Hematopoietic multipotent progenitor cell treated with erythropoietin and hydrocortisone succinate and interleukin-3 and kit ligand, for 17 days (in vitro differentiated cells): Measurements from ENCODE around the gene SRP68.
"Not testable (repeated sequence)": the region's sequence is repeated elsewhere in the genome, so short reads cannot be mapped to it uniquely, and the experiment has no call there.

ENCODE experiments used
- DNase-seq: peaks from one replicate; pipeline ENCODE4 v3.0.0-alpha.2; 2015; ENCODE audit warnings: low spot score

SRP68 gene

DNA sequence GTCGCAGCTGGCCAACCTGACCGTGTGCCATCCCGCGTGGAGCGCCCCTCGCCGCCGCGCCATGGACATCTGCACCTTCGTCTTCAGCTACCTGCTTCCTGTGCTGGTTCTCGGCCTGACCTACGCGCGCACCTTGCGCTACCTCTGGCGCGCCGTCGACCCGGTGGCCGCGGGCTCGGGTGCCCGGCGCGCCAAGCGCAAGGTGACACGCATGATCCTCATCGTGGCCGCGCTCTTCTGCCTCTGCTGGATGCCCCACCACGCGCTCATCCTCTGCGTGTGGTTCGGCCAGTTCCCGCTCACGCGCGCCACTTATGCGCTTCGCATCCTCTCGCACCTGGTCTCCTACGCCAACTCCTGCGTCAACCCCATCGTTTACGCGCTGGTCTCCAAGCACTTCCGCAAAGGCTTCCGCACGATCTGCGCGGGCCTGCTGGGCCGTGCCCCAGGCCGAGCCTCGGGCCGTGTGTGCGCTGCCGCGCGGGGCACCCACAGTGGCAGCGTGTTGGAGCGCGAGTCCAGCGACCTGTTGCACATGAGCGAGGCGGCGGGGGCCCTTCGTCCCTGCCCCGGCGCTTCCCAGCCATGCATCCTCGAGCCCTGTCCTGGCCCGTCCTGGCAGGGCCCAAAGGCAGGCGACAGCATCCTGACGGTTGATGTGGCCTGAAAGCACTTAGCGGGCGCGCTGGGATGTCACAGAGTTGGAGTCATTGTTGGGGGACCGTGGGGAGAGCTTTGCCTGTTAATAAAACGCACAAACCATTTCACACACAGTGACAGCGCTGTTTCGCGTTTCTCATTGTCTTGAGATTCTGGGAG, 4.7 kb upstream of the SRP68 start:
- no peak for DNase-seq

DNA sequence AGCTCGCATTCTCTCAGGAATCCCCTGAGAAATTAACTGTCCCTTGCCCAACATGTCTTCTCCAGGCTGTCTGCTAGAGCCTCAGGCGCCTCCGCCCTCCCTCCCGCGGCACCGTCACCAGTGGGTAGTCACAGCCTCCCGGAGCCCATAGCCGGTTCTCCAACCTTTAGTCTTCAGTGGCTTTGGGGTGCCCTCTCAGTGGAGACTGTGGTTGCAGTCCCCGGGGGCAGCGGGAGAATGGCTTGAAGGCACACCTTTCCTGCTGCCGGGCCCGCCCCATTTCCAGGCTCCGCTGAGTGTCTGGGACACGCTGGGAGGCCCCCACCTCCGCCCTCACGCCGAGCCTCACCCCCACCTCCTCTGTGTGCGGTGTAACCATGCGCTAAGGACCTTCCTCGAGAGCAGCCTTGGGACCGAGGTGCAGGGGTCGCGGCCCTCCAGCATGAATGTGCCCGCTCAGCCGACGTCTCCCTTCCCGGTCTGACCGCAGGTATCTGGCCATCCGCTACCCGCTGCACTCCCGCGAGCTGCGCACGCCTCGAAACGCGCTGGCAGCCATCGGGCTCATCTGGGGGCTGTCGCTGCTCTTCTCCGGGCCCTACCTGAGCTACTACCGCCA, 3.9 kb upstream of the SRP68 start:
- DNase-seq, result no peak

DNA sequence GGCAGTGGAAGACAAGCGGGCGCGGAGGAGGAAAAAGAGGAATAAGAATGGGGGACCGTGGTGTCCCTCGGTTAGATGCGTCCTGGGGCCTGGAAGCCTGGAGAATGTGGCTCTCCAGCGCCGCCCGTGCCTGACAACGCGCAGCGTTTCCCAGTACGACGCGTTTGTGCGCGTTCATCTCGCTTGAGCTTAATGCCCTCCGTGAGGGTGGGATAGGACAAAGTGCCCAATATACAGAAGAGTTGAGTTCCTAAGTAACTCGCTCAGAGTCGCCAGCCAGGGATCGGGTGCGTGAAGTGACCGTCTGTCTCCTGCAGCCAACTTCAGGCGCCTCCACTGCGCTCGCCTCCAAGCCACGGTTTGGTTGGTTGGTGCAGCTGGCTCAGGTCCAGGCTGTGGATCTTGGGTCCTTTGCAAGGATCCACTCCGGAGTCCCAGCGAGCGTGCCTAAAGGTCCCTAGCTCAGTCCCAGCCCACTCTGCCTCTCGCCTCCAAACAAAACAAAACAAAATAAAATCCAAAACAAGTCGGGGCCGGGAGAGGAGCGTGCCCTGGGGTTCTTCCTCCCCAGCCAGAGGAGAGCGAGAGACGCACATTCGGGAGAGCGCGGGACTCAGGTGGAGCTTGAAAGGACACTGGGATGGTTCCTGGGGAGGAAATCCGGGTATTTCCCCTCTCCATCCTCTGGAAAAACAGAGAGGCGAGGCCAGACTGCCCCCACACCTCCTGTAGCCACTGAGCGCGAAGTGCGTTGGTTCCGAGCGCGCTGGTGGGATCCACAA, 3.2 kb upstream of the SRP68 start:
- no peak for DNase-seq

DNA sequence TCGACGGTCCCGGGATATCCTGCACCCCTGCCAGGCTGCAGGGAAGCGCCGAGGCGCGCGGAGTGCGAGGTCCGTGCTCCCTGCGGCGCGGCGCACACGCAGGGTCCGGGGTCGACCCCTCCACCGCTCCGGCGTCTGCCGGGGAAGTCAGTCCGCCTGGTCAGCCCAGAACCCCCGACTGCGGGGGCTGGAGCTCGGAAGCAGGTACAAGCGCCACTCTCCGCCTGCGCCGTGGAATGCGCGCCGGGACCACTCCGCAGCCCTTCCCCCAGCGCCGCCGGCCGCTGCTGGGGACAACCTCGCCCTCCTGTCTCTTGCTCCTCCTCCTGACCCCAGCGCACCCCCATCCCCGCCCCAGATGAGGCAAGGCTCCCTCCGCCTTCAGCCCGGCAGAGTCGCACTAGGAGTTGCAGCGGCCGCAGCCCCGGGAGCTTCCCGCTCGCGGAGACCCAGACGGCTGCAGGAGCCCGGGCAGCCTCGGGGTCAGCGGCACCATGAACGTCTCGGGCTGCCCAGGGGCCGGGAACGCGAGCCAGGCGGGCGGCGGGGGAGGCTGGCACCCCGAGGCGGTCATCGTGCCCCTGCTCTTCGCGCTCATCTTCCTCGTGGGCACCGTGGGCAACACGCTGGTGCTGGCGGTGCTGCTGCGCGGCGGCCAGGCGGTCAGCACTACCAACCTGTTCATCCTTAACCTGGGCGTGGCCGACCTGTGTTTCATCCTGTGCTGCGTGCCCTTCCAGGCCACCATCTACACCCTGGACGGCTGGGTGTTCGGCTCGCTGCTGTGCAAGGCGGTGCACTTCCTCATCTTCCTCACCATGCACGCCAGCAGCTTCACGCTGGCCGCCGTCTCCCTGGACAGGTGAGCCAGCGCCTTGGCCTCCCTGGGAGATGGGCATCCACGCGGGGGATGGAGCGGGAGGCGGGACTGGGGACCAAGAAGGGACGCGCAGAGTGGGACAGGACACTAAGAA, 2.4 kb upstream of the SRP68 start, which contains the start of gene GALR2:
TSS of gene GALR2 (plus strand) at position 392 of the 974 bp plus-strand sequence. CDS start at position 495, 103 bp downstream.
- DNase-seq, result no peak

DNA sequence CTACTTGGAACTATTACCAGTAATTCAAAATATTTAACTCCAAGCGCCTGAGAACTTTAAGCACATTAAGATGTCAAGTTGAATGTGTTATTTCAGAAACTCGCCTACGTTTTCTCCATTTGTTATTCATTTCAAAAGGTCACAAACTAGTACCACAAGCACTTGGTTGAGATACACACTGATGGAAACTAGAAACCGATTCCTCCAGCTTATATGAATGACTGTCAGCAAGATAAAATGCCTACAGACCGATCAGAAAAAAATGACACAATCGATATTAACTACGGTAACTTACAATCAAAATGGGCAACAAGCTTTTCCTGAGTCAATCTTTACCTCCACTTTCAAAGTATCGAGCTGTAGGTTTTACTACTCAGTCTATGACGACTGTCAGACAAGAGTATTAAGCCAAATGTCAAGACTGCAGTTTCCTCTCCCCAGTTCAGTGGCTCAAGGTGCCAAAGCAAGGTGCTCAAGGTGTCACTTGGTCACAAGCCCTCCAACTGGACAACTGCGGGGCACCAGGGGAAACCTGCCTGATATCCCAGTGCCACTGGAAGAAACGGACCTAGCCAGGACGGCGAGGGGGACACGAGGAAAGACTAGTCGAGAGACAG, 678 bp downstream of the SRP68 start:
- DNase-seq, result peak; percentile 36

DNA sequence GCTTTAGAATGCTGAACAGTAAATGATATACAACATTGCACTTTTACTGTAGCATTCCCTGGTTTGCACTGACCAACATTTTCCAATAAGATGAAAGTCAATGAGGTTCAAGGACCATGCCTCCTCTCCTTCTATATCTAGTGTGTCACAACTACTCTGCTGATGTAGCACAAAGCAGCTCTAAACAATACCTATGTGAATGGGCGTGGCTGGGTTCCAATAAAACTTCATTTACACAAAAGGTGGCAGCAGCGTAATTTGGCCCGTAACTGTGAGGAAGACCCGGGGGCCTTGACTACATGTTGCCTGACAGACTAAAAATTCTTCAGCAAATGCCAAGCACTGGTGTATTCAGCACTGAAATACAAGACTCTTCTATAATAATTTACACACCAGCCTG, 6.5 kb downstream of the SRP68 start:
- no peak for DNase-seq

DNA sequence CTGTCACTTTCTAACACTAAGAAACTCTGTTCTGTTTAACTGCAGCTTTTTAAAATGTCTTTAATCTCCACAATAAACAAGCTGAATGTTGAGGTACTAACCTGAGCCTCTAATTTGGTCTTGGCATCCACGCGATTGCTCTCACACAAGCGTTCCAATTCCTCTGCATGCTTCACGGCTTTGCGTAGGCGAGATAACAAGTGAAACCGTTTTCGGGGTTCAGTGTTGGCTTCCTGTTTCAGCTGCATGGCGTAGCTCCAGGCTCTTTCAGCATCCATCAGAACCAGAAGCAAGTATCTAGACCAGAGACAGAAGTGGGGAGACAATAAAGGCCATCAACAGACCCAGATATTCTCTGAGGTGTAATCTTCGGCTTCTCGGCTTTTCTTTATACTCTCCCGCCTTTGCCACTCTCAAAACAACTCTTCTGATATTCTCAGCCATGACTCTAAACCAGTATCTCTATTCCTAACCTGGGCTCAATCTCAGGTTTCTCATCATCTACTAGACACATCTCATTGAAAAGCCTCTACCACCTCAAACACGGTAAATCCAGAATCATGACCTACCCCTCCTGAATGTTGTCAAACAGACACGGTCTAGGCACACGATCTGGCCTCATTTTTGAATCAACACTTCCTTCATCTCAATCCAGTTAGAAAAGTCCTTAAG, 8.3 kb downstream of the SRP68 start:
- DNase-seq, result no peak

DNA sequence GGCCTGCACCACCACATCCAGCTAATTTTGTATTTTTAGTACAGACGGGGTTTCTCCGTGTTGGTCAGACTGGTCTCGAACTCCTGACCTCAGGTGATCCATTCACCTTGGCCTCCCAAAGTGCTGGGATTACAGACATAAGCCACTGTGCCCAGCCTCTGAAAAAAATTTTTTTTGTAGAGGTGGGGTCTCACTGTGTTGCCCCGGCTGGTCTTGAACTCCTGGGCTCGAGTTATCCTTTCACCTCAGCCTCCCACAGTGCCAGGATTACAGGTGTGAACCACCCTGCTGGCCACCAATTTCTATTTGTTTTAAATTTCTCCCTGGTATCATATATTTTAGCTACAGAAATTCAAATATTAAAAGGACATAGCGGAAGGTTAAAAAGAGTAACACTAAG, 14.1 kb downstream of the SRP68 start:
- DNase-seq, result not testable (repeated sequence)

DNA sequence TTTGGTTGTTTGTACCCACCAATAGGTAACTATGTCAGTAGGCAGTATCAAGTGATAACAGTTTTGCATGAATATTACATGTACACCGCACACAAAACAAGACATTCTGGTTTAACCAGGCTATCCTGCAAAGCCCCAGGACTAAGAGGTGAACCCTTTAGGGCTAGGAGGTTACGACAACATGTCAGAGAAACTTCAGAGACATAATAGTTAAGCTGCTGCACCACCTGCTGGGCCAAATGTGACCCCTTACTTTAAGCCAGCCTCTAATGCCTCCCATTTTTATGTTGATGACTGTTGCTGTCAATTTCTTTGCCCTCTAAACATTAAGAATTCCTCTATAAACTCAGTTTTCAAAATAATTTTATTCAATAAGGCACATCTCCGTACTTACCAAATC, 15.4 kb downstream of the SRP68 start:
- peak; percentile 63 for DNase-seq

DNA sequence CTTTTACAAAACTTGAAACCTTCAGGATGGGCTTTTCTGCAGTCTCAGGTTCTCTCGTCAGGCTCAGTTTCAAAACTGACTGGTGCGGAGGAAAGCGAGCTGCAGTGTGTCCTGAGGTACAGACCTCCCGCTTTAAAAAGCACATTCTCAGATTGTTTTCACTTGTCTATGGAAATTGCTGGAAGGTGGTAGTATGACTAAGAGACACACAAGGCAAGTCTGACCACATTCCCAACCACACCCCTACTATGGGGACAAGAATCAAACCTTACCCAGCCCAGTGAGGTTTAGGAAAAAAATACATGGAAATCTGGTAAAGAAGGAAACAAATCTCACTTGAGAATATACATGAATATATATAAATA, 18.2 kb downstream of the SRP68 start:
- DNase-seq, result peak; percentile 23

DNA sequence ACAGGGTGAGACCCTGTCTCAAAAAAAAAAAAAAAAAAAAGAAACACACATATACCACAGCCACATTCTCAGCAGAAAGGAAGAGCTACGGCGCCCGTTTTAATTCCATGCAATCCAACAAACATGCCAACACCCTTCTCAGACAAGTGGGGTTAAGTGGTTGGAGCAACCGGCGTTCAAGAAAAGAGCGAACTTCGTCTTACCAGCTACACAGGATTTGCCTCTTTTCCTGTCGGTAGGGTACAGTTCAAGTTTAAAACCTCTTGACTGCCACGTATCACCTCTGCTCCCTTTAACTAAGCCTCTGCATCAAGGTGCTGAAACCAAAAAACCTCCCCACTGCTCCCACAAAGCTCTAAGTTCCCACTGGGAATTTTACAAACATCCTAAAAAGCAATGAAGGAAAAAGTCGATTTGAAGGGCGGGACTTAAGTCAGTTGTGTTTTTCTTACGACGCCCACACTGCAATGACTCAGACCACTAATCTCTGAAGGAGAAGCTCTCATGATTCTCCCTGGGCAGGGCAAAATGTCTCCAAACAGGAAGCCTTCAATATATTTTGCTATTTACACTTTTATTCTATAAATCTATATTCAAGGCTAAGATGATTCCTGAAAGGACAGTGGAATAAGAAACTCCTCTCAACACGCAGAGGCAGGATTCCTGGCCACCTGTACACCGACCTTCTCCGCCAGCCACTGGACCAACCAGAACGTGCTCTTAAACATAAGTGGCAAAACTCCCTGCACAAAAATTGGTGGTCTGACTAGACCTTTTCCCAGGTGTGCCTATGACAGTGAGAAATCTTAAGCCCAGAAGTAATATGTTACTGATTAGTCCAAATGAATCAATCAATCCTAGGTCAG, 18.8 kb downstream of the SRP68 start:
- DNase-seq, result peak; percentile 72

DNA sequence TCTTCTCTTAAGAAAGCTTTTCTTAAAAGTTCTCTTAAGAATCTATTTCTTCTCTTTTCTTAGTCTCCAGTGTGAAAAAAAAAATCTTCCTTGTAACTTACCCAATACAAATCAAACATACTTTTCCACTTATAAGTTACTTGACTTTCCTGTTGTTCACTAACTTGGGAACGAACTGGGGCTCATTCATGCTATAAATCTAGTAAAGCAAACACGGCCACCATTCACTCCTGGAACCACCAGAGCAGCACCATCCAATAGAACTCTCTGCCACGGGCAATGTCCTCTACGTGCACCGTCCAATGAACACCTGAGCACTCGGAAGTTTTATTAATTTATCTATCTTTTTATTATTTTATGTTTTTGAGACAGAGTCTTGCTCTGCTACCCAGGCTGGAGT, 20.8 kb downstream of the SRP68 start:
- no peak for DNase-seq

DNA sequence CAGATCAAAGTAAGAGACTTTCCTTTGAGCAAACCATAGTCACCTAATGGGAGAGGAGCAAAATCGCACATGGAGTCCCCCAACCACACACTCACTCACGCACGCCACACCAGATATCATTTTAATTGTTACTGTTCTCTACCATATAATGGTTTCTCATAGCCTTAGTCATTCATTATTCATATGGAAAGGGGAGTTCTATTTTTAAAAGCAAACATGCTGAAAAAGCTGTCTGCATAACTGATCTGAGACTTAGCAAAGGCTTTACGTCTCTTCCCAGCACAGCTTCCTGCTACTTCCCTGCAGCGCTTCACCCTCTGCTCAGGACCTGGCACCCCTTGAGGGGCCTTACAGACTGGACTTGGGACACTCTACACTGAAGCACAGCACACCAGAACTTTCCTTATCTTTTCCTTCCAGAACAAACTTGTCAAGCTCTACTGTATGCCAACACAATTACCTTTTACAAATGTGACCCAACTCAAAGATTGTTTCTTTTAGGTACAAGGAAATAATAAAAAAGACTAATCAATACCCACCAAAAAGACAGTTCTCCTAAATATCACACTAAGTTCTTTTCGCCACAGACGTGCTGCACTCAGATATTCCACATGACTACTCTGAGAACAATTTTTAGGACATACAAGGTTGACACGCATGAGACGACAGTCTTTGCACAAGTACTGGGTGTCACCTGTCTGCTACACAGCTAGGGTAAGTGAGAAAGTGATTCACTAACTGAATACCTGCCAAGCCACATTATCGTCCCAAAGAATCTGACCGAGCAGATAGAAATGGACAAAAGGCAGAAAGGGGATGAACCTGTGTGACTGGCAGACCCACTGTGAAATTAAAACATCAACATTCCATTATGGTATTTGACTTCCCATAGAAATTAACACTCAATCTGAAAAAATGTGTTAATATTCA, 21.5 kb downstream of the SRP68 start:
- DNase-seq, result no peak

DNA sequence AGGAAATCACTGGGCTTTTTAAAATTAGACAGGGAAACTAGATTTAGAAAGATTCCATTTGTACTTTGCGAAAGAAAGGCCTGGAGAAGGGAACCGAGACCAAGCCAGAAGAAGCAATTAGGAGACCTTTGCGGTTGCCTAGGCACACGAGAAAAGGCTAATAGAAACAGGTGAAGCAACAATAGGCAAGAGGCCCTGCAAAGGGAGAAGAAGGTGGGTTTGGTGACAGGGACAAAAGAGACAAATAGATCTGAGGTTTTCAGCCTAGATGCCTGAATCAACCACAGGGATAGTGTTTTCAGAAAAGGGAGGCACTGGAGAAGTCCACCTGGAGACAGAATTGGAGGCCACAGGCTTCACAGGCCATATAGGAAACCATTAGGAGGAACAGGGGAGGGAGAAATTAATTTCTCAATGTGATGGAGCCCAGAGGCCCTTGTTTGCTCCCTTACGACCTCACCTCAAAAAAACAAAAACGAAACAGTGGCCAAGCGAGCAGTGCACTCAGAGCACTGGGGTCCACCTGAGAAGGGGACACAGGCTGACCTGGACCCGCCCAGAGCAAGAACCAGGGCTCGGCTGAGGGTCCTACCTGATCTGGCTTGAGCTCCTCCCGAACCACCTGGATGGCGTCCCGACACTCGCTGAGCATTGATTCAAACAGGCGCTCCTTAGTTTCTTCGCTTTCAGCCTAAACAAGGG, 22.3 kb downstream of the SRP68 start:
- no peak for DNase-seq

DNA sequence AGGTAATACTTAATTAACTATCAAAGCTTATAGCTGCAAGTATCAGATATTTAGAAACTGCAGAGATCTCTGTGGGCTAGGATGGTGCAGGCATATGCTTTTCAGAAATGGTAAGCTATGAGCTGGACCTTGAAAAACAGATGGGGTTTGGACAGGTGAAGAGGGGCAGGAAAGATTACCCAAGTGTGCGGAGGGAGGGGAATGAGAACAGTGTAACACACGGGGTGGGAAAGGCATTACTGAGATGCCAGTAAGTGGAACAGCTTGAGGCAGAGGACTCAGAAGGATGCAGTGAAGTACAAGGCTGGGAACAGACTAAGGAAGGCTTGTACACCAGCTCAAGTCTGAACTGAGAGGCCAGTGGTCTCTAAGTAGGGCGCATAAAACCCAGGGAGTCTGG, 23.1 kb downstream of the SRP68 start:
- DNase-seq, result no peak

DNA sequence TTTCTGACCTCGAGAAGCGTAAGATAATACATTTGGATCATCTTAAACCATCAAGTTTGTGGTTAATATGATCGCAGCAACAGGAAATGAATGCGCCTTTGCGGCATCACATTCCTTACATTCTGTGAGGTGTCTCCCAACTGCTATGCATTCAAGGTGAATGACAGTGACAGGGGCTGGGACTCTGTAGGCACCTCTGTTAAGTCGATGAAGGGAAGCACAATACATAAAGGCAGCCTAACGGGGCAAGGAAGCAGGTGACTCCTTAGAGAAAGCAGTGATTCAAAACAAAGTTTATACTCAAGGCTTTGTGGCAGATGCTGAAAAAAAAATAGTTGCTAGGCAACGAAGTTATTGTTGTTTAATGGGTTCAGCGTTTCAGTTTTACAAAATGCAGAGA, 23.6 kb downstream of the SRP68 start:
- DNase-seq, result no peak

DNA sequence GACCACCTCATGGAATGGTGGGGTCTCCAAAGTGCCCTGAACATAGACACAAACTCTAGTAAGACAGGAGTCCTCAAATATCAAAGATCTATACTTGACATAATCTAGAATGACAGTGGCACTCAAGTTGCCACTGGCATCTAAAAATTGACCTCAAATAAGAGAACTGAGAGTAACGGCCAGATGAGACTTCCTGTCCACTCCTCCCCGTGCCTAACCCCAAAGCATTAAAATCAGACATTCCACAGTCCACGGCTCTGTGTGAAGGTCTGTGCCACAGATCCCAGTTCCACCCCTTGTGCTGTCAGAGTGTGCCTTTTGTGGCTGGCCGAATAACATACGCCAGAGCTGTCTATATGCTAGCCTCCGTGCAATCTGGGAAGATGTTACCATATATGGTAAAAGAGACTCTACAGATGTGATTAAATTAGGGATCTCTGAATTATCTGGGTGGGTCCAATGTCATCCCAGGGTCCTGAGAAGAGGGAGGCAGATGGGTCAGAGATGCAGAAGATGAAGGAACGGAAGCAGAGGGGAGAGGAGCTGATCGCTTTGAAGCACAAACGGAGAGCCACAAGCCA, 24.2 kb downstream of the SRP68 start:
- DNase-seq, result no peak

DNA sequence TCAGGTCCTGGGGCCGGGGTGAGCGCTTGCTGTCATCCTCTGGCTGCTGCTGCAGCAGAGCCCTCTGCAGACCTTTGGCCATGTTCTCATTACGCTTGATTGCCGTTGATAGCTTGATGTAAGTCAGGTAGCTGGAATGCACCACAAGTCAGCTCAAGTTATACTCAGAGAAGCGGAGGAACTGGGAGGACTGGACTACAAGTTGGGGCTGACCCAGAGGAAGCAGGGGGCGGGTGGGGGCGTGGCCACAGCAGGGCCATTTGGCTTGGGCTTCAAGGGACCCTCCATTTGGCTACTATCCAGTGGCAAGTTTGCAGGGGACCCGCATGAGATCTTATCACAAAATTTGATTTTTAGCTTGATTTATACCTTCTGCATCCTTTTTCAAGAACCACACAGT, 26.3 kb downstream of the SRP68 start:
- no peak for DNase-seq
